ENCODE measurements around the gene MKI67. TPM values are rescaled to one million over a fixed set of nuclear protein-coding genes. Genes with fewer than 3 reads are reported as not detected.

The MKI67 gene
- total RNA-seq, 3 donors from 2014 or later (not counting 1 experiment from before 2014, with no cell fraction given), result 5.3 to 10.0 (median 6.8) TPM

GRCh38 chr10:128166151-128166550, 39.9 kb upstream of the MKI67 start:
- no CpG with 5 or more reads among the region's 2 CpGs for WGBS (ENCODE audit: insufficient coverage)
- TF ChIP-seq, protein P1, sequence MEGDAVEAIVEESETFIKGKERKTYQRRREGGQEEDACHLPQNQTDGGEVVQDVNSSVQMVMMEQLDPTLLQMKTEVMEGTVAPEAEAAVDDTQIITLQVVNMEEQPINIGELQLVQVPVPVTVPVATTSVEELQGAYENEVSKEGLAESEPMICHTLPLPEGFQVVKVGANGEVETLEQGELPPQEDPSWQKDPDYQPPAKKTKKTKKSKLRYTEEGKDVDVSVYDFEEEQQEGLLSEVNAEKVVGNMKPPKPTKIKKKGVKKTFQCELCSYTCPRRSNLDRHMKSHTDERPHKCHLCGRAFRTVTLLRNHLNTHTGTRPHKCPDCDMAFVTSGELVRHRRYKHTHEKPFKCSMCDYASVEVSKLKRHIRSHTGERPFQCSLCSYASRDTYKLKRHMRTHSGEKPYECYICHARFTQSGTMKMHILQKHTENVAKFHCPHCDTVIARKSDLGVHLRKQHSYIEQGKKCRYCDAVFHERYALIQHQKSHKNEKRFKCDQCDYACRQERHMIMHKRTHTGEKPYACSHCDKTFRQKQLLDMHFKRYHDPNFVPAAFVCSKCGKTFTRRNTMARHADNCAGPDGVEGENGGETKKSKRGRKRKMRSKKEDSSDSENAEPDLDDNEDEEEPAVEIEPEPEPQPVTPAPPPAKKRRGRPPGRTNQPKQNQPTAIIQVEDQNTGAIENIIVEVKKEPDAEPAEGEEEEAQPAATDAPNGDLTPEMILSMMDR (IDR thresholded peaks at IDR 0.05), result no peak
- Mint-ChIP-seq H3K4me3 (no peak overlapping the region), H3K9me3 (no peaks in the 10 kb centered on the region), H3K27ac (no peak overlapping the region), H3K36me3 (no peaks in the 10 kb centered on the region), H3K27me3 (ENCODE audit: low read depth in 2 of 2) (peaks cover 14 to 31% of the 10 kb centered on the region in 2 donors), H3K4me1 (no peaks in the 10 kb centered on the region)
- no peaks in the 10 kb centered on the region for H3K9me3 ChIP-seq (ENCODE audit: control insufficient read depth, insufficient read depth, low read length)
- no peak overlapping the region for H3K27ac ChIP-seq (ENCODE audit: low read length)
- H3K36me3 ChIP-seq (ENCODE audit: control insufficient read depth, insufficient read depth, low read length), result no peaks in the 10 kb centered on the region
- intact Hi-C loops (cut with micrococcal nuclease), result no loop called here
- no peak overlapping the region for H3K4me3 ChIP-seq (ENCODE audit: low read length)
- H3K27me3 ChIP-seq (ENCODE audit: control insufficient read depth, insufficient read depth, low read length), result no peaks in the 10 kb centered on the region
- DNase-seq (no peak), ATAC-seq (no peak)
- no peaks in the 10 kb centered on the region for H3K4me1 ChIP-seq (ENCODE audit: control insufficient read depth, insufficient read depth, low read length)

- WGBS (ENCODE audit: insufficient coverage), result 89% methylated on average over 6 of the region's 6 CpGs
- ATAC-seq (no peak), DNase-seq (no peak)
- H3K27me3 ChIP-seq (ENCODE audit: control insufficient read depth, insufficient read depth, low read length), result no peaks in the 10 kb centered on the region
- peaks cover 14 to 31% of the 10 kb centered on the region in 2 donors for H3K27me3 Mint-ChIP-seq (ENCODE audit: low read depth in 2 of 2)
- H3K4me3 ChIP-seq (ENCODE audit: low read length), result no peak overlapping the region
- no peaks in the 10 kb centered on the region for H3K4me1 Mint-ChIP-seq
- intact Hi-C loops (cut with micrococcal nuclease), result no loop called here
- TF ChIP-seq, protein P1 (IDR thresholded peaks at IDR 0.05), result no peak
- H3K9me3 Mint-ChIP-seq, result no peaks in the 10 kb centered on the region
- peaks cover 2% of the 10 kb centered on the region for H3K4me1 ChIP-seq (ENCODE audit: control insufficient read depth, insufficient read depth, low read length)
- H3K9me3 ChIP-seq (ENCODE audit: control insufficient read depth, insufficient read depth, low read length), result no peaks in the 10 kb centered on the region
- no peak overlapping the region for H3K27ac Mint-ChIP-seq
- no peaks in the 10 kb centered on the region for H3K36me3 Mint-ChIP-seq
- no peaks in the 10 kb centered on the region for H3K36me3 ChIP-seq (ENCODE audit: control insufficient read depth, insufficient read depth, low read length)
- H3K4me3 Mint-ChIP-seq, result no peak overlapping the region
- H3K27ac ChIP-seq (ENCODE audit: low read length), result no peak overlapping the region
These were observed 39.3 kb upstream of the MKI67 start for GRCh38 chr10:128165536-128165935.

GRCh38 chr10:128163701-128164100, 37.5 kb upstream of the MKI67 start:
- peaks cover 7% of the 10 kb centered on the region for H3K4me1 ChIP-seq (ENCODE audit: control insufficient read depth, insufficient read depth, low read length)
- Mint-ChIP-seq H3K4me1 (no peaks in the 10 kb centered on the region), H3K27me3 (ENCODE audit: low read depth in 2 of 2) (peaks cover 4 to 12% of the 10 kb centered on the region in 2 donors), H3K36me3 (no peaks in the 10 kb centered on the region), H3K9me3 (no peaks in the 10 kb centered on the region), H3K27ac (no peak overlapping the region), H3K4me3 (no peak overlapping the region)
- DNase-seq, result no peak
- 85% methylated on average over 5 of the region's 5 CpGs for WGBS (ENCODE audit: insufficient coverage)
- no peaks in the 10 kb centered on the region for H3K27me3 ChIP-seq (ENCODE audit: control insufficient read depth, insufficient read depth, low read length)
- no peak for ATAC-seq
- H3K27ac ChIP-seq (ENCODE audit: low read length), result no peak overlapping the region
- H3K4me3 ChIP-seq (ENCODE audit: low read length), result no peak overlapping the region
- TF ChIP-seq, protein P1 (IDR thresholded peaks at IDR 0.05), result no peak
- H3K9me3 ChIP-seq (ENCODE audit: control insufficient read depth, insufficient read depth, low read length), result no peaks in the 10 kb centered on the region
- H3K36me3 ChIP-seq (ENCODE audit: control insufficient read depth, insufficient read depth, low read length), result no peaks in the 10 kb centered on the region
- intact Hi-C loops (cut with micrococcal nuclease), result no loop called here

DNA sequence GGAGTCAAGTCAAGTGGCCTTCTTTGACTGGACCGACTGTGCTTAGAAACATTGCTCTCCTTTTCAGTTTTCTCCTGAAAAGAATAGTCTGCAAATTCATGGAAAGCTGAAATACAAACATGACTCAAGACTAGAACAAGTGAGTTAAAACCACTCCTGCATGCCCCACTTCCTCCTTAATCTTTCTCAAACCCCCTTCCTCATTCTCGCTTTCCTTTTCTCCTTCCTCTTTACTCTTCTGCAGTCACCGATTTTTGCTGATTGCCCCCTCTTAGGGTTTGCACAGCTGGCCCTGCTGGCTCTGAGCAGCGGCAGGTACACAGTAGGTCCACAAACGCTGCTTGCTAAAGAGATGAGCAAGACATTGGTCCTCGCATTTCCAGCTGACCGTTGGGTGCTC, 34.8 kb upstream of the MKI67 start:
- no peaks in the 10 kb centered on the region for H3K9me3 ChIP-seq (ENCODE audit: control insufficient read depth, insufficient read depth, low read length)
- ATAC-seq (no peak), DNase-seq (no peak)
- Mint-ChIP-seq H3K4me1 (no peaks in the 10 kb centered on the region), H3K27me3 (ENCODE audit: low read depth in 2 of 2) (peaks cover 7 to 8% of the 10 kb centered on the region in 2 donors), H3K36me3 (no peaks in the 10 kb centered on the region), H3K4me3 (no peak overlapping the region), H3K9me3 (no peaks in the 10 kb centered on the region), H3K27ac (no peak overlapping the region)
- TF ChIP-seq, protein P1 (IDR thresholded peaks at IDR 0.05), result no peak
- H3K4me1 ChIP-seq (ENCODE audit: control insufficient read depth, insufficient read depth, low read length), result peaks cover 7% of the 10 kb centered on the region
- intact Hi-C loops (cut with micrococcal nuclease), result no loop called here
- no peak overlapping the region for H3K4me3 ChIP-seq (ENCODE audit: low read length)
- no peaks in the 10 kb centered on the region for H3K27me3 ChIP-seq (ENCODE audit: control insufficient read depth, insufficient read depth, low read length)
- no peaks in the 10 kb centered on the region for H3K36me3 ChIP-seq (ENCODE audit: control insufficient read depth, insufficient read depth, low read length)
- WGBS (ENCODE audit: insufficient coverage), result 63% methylated on average over 7 of the region's 7 CpGs
- H3K27ac ChIP-seq (ENCODE audit: low read length), result no peak overlapping the region
